ENCODE data around the gene ARSK. TPM values are rescaled to one million over a fixed set of nuclear protein-coding genes. Genes with fewer than 3 reads are reported as not detected.
"Not testable (repeated sequence)": the region's sequence is repeated elsewhere in the genome, so short reads cannot be mapped to it uniquely, and the experiment has no call there.

ARSK gene
- total RNA-seq, 4 donors from 2014 or later, result 11.0 to 19.9 (median 13.7) TPM

GRCh38 chr5:95631991-95632675 is 77.2 kb downstream of the ARSK start:
- Histone ChIP-seq H3K27ac (no peak overlapping the region), H3K9me3 (no peaks in the 10 kb centered on the region), H3K36me3 (no peaks in the 10 kb centered on the region), H3K4me3 (no peak overlapping the region), H3K27me3 (no peaks in the 10 kb centered on the region), H3K4me1 (peaks cover 0 to 16% (median 2%) of the 10 kb centered on the region in 4 donors)
- 76 to 87% methylated on average over 4 of the region's 4 CpGs for WGBS, 2 donors
- TF ChIP-seq EP300 (IDR thresholded peaks at IDR 0.05) (no peak), POLR2A (IDR thresholded peaks at IDR 0.05) (no peak), CTCF (IDR thresholded peaks at IDR 0.05) (no peak)
- DNase-seq (ENCODE audit: low spot score in 2 of 2), result no peak

DNA sequence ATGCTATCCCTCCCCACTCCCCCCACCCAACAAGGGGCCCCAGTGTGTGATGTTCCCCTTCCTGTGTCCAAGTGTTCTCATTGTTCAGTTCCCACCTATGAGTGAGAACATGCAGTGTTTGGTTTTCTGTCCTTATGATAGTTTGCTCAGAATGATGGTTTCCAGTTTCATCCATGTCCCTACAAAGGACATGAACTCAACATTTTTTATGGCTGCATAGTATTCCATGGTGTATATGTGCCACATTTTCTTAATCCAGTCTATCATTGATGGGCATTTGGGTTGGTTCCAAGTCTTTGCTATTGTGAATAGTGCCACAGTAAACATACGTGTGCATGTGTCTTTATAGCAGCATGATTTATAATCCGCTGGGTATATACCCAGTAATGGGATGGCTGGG is 78.0 kb downstream of the ARSK start:
- not testable (repeated sequence) for H3K27me3 ChIP-seq; H3K36me3 ChIP-seq; H3K9me3 ChIP-seq; DNase-seq (ENCODE audit: low spot score in 2 of 2); H3K27ac ChIP-seq; H3K4me3 ChIP-seq
- H3K4me1 ChIP-seq, result peaks cover 0 to 16% (median 2%) of the 10 kb centered on the region in 4 donors
- 94 to 98% methylated on average over 2 of the region's 2 CpGs for WGBS, 2 donors

DNA sequence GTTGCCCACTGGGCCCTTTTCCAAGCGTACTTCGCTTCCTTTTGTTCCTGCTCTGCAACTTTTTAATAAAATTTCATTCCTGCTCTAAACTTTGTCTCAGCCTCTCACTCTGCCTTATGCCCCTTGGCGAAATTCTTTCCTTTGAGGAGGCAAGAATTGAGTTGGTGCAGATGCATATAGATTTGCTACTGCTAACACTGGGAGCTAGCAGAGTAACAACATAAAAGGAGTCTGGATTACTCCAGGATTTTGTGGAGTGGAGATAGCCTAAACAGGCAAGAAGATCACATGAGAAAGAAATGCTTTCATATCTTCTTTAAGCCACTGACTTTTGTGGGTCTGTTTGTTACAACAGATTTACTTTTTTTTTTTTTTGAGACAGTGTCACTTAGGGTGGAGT is 78.8 kb downstream of the ARSK start:
- H3K4me3 ChIP-seq, result no peak overlapping the region
- no peak for DNase-seq (ENCODE audit: low spot score in 2 of 2)
- 93 to 95% methylated on average over 3 of the region's 3 CpGs for WGBS, 2 donors
- no peak for TF ChIP-seq POLR2A (IDR thresholded peaks at IDR 0.05)
- TF ChIP-seq EP300 (IDR thresholded peaks at IDR 0.05), result no peak
- TF ChIP-seq CTCF (IDR thresholded peaks at IDR 0.05), result no peak
- H3K36me3 ChIP-seq, result no peaks in the 10 kb centered on the region
- no peaks in the 10 kb centered on the region for H3K9me3 ChIP-seq
- H3K4me1 ChIP-seq, result peaks cover 0 to 16% (median 2%) of the 10 kb centered on the region in 4 donors
- H3K27ac ChIP-seq, result no peak overlapping the region
- no peaks in the 10 kb centered on the region for H3K27me3 ChIP-seq

- no peak overlapping the region for H3K4me3 ChIP-seq
- 94 to 98% methylated on average over 3 of the region's 3 CpGs for WGBS, 2 donors
Measured at GRCh38 chr5:95634081-95634480, 79.2 kb downstream of the ARSK start.

DNA sequence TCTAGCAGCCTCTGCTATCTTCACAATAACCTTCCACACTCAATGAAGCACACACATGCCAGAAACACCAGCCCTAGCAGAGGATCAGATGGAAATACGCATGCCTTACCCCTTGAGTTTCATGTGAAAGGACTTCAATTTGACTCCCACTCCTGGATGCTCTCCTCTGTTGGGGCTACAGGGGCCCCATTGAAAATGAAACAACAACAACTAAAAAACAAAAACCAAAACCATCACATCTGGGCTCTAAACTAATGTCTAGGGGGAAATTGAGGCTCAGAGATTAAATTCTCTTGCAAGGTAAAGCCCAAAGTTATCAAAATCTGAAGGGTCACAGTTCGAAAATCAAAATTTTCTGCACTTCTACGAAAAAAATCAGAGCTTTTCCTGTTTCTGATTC is 83.7 kb downstream of the ARSK start:
- TF ChIP-seq POLR2A (IDR thresholded peaks at IDR 0.05) (no peak), EP300 (IDR thresholded peaks at IDR 0.05) (no peak), CTCF (IDR thresholded peaks at IDR 0.05) (no peak)
- Histone ChIP-seq H3K9me3 (no peaks in the 10 kb centered on the region), H3K4me1 (peaks cover 0 to 11% (median 0%) of the 10 kb centered on the region in 4 donors), H3K27ac (peak overlapping the region in 1 of 4 donors; percentile 34), H3K4me3 (no peak overlapping the region), H3K36me3 (no peaks in the 10 kb centered on the region), H3K27me3 (no peaks in the 10 kb centered on the region)
- 81 to 83% methylated on average over 3 of the region's 3 CpGs for WGBS, 2 donors
- DNase-seq (ENCODE audit: low spot score in 2 of 2), result no peak

More at GRCh38 chr5:95634081-95634480, 79.2 kb downstream of the ARSK start:
- Histone ChIP-seq H3K36me3 (no peaks in the 10 kb centered on the region), H3K27ac (no peak overlapping the region), H3K4me1 (peaks cover 0 to 16% (median 2%) of the 10 kb centered on the region in 4 donors), H3K27me3 (no peaks in the 10 kb centered on the region), H3K9me3 (no peaks in the 10 kb centered on the region)
- TF ChIP-seq CTCF (IDR thresholded peaks at IDR 0.05), result no peak
- no peak for TF ChIP-seq POLR2A (IDR thresholded peaks at IDR 0.05)
- DNase-seq (ENCODE audit: low spot score in 2 of 2), result no peak

All from tibial nerve (tissue), 4 donors.